H9 (cell line): Measurements from ENCODE around the gene SSR2. TPM values are rescaled to one million over a fixed set of nuclear protein-coding genes. Genes with fewer than 3 reads are reported as not detected.

Experiments used
- DNase-seq: peaks from one replicate; pipeline ENCODE4 v3.0.0-alpha.2; 2017
- H2AFZ ChIP-seq: one replicate; pipeline ENCODE4 v1.6.1; 2013; ENCODE audit warnings: mild to moderate bottlenecking, low read length, control low read depth, moderate library complexity
- H2AK5ac ChIP-seq: 2 replicates; pipeline ENCODE4 v1.6.1; 2013; ENCODE audit warnings: low read length, control low read depth, mixed read lengths; ENCODE audit not compliant: insufficient read length
- H2BK120ac ChIP-seq: one replicate; pipeline ENCODE4 v1.6.1; 2013; ENCODE audit warnings: low read depth, mild to moderate bottlenecking, low read length, control low read depth, inconsistent platforms; ENCODE audit not compliant: poor library complexity, severe bottlenecking
- H2BK12ac ChIP-seq: 2 replicates; pipeline ENCODE4 v1.6.1; 2013; ENCODE audit warnings: low read length, control low read depth, mixed read lengths, low read depth; ENCODE audit not compliant: insufficient read length
- H2BK15ac ChIP-seq: 2 replicates; pipeline ENCODE4 v1.6.1; 2013; ENCODE audit warnings: low read depth, low read length, control low read depth
- H2BK20ac ChIP-seq: one replicate; pipeline ENCODE4 v1.6.1; 2013; ENCODE audit warnings: low read depth, mild to moderate bottlenecking, low read length, control low read depth, inconsistent platforms; ENCODE audit not compliant: poor library complexity, severe bottlenecking
- H2BK5ac ChIP-seq: 2 replicates; pipeline ENCODE4 v1.6.1; 2013; ENCODE audit warnings: low read length, control low read depth, mixed read lengths; ENCODE audit not compliant: insufficient read length
- H3K14ac ChIP-seq: 2 replicates; pipeline ENCODE4 v1.6.1; 2013; ENCODE audit warnings: low read length, control low read depth; ENCODE audit not compliant: insufficient read depth
- H3K18ac ChIP-seq: 2 replicates; pipeline ENCODE4 v1.6.1; 2013; ENCODE audit warnings: low read depth, mild to moderate bottlenecking, mixed read lengths, low read length, control low read depth; ENCODE audit not compliant: insufficient read length
- H3K23ac ChIP-seq: 2 replicates; pipeline ENCODE4 v1.6.1; 2013; ENCODE audit warnings: low read length, control low read depth, mixed read lengths, low read depth; ENCODE audit not compliant: insufficient read length
- H3K23me2 ChIP-seq: 2 replicates; pipeline ENCODE4 v1.6.1; 2013; ENCODE audit warnings: low read depth, mild to moderate bottlenecking, mixed read lengths, low read length, control low read depth; ENCODE audit not compliant: insufficient read length, poor library complexity, severe bottlenecking
- H3K27ac ChIP-seq: 2 replicates; pipeline ENCODE4 v1.5.1; 2013; ENCODE audit warnings: low read length, control low read depth, mixed read lengths, low read depth; ENCODE audit not compliant: insufficient read length
- H3K27me3 ChIP-seq: 2 replicates; pipeline ENCODE4 v1.6.1; 2013; ENCODE audit warnings: low read length, control low read depth, inconsistent platforms; ENCODE audit not compliant: insufficient read depth
- H3K4ac ChIP-seq: 2 replicates; pipeline ENCODE4 v1.6.1; 2013; ENCODE audit warnings: low read depth, mild to moderate bottlenecking, control low read depth, inconsistent platforms, low read length, moderate library complexity
- H3K4me1 ChIP-seq: 2 replicates; pipeline ENCODE4 v1.6.1; 2013; ENCODE audit warnings: low read length, control low read depth, inconsistent platforms; ENCODE audit not compliant: insufficient read depth
- H3K4me2 ChIP-seq: 2 replicates; pipeline ENCODE4 v1.6.1; 2013; ENCODE audit warnings: low read length, control low read depth, mixed read lengths; ENCODE audit not compliant: insufficient read length, insufficient read depth
- H3K56ac ChIP-seq: 2 replicates; pipeline ENCODE4 v1.6.1; 2013; ENCODE audit warnings: low read depth, mild to moderate bottlenecking, mixed read lengths, low read length, control low read depth; ENCODE audit not compliant: insufficient read length
- H3K79me1 ChIP-seq: 2 replicates; pipeline ENCODE4 v1.6.1; 2013; ENCODE audit warnings: low read depth, mild to moderate bottlenecking, moderate library complexity, low read length, control low read depth, inconsistent platforms; ENCODE audit not compliant: insufficient read depth, poor library complexity, severe bottlenecking
- H3K79me2 ChIP-seq: 2 replicates; pipeline ENCODE4 v1.6.1; 2013; ENCODE audit warnings: low read length, control low read depth, inconsistent platforms; ENCODE audit not compliant: insufficient read depth
- H3K9ac ChIP-seq: 2 replicates; pipeline ENCODE4 v1.6.1; 2013; ENCODE audit warnings: low read length, control low read depth, mixed read lengths; ENCODE audit not compliant: insufficient read length; ENCODE audit errors: extremely low read depth
- H3K9me3 ChIP-seq: one replicate; pipeline ENCODE4 v1.6.1; 2013; ENCODE audit warnings: low read depth, low read length, inconsistent platforms; ENCODE audit not compliant: control insufficient read depth
- H3T11ph ChIP-seq: one replicate; pipeline ENCODE4 v1.6.1; 2013; ENCODE audit warnings: mild to moderate bottlenecking, low read length, control low read depth, inconsistent platforms
- H4K20me1 ChIP-seq: one replicate; pipeline ENCODE4 v1.6.1; 2013; ENCODE audit not compliant: control insufficient read depth, insufficient read length, insufficient read depth
- H4K5ac ChIP-seq: 2 replicates; pipeline ENCODE4 v1.6.1; 2013; ENCODE audit warnings: low read depth, mild to moderate bottlenecking, mixed read lengths, low read length, control low read depth; ENCODE audit not compliant: insufficient read length
- H4K8ac ChIP-seq: replicated peaks from 2 replicates; pipeline ENCODE4 v1.6.1; 2013; ENCODE audit warnings: low read length, control low read depth, mixed read lengths, low read depth; ENCODE audit not compliant: insufficient read length
- H4K91ac ChIP-seq: 2 replicates; pipeline ENCODE4 v1.6.1; 2013; ENCODE audit warnings: low read depth, mild to moderate bottlenecking, moderate library complexity, mixed read lengths, low read length, control low read depth; ENCODE audit not compliant: insufficient read length
- H3K27ac Mint-ChIP-seq, 3 experiments: 2 replicates in 2 of 3; 3 replicates in 1 of 3; pipeline ENCODE4 v1.8.0; 2020 to 2021; ENCODE audit warnings: mixed read lengths in 3 of 3, mild to moderate bottlenecking in 1 of 3, moderate library complexity in 1 of 3
- H3K27me3 Mint-ChIP-seq: 2 replicates; pipeline ENCODE4 v1.8.0; 2021; ENCODE audit warnings: low read depth, mild to moderate bottlenecking, moderate library complexity, mixed read lengths
- H3K36me3 Mint-ChIP-seq, 3 experiments: 2 replicates in 2 of 3; 3 replicates in 1 of 3; pipeline ENCODE4 v1.8.0; 2020 to 2021; ENCODE audit warnings: low read depth in 3 of 3, mixed read lengths in 3 of 3; ENCODE audit not compliant: insufficient read depth in 1 of 3
- H3K4me1 Mint-ChIP-seq, 2 experiments: 2 replicates each; pipeline ENCODE4 v1.8.0; 2020; ENCODE audit warnings: mixed read lengths in 2 of 2
- H3K4me3 Mint-ChIP-seq, 2 experiments: 2 replicates in 1 of 2; 3 replicates in 1 of 2; pipeline ENCODE4 v1.8.0; 2020 to 2021; ENCODE audit warnings: mild to moderate bottlenecking in 2 of 2, mixed read lengths in 2 of 2, moderate library complexity in 1 of 2
- H3K9me3 Mint-ChIP-seq, 2 experiments: 2 replicates in 1 of 2; 3 replicates in 1 of 2; pipeline ENCODE4 v1.8.0; 2020; ENCODE audit warnings: mild to moderate bottlenecking in 2 of 2, mixed read lengths in 2 of 2, moderate library complexity in 1 of 2
- WGBS: extraction: QIAGEN DNeasy Blood & Tissue Kit; methylation state at CpG from one replicate; pipeline ENCODE4 v1.1.7; 2013; ENCODE audit warnings: missing lambda C conversion rate, low lambda C conversion rate, mixed read lengths; ENCODE audit not compliant: insufficient read length; ENCODE audit errors: extremely low coverage; 5-methylcytosine and 5-hydroxymethylcytosine counted together
- total RNA-seq: library from RNA; stranded (reverse); gene quantifications from 2 replicates; pipeline ENCODE4 v1.2.1, GENCODE V29; 2021
- TF ChIP-seq, protein P1 (sequence below): fragments of 200-600 bp; sonication (generic); conservative IDR thresholded peaks from 3 replicates; pipeline ENCODE4 v1.8.0; 2021; ENCODE audit warnings: antibody characterized with exemption, mild to moderate bottlenecking

The SSR2 gene
- total RNA-seq, 1 experiment from 2014 or later: 170 TPM

DNA sequence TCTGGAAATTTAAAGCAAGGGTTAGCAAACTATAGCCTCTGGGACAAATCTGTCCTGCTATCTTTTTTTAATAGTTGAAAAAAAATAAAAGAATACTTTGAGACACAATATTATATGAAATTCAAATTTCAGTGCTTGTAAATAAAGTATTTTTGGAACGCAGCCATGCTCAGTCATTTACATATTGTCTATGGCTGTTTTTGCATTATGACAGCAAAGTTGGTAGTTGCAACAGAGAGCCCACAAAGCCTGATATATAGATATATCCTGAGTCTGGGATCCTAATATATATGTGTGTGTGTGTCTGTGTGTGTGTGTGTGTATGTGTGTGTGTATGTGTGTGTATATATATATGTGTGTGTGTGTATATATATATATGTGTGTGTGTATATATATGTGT lies 20.8 kb downstream of the SSR2 start:
- H3K27ac Mint-ChIP-seq: no peak overlapping the region
- no CpG with 5 or more reads among the region's 1 CpG for WGBS

More for the DNA sequence above, 20.8 kb downstream of the SSR2 start:
- Histone ChIP-seq H3K79me1 (no peaks in the 10 kb centered on the region), H3K4ac (no peak overlapping the region), H2BK20ac (no peak overlapping the region), H3K4me1 (no peaks in the 10 kb centered on the region), H3K9me3 (no peaks in the 10 kb centered on the region), H3K27me3 (no peaks in the 10 kb centered on the region), H3K23ac (no peak overlapping the region), H3K4me2 (no peak overlapping the region), H2BK5ac (no peak overlapping the region), H3K56ac (no peak overlapping the region), H4K8ac (no peak overlapping the region), H3T11ph (no peak overlapping the region), H3K27ac (no peak overlapping the region), H2BK12ac (no peak overlapping the region), H3K23me2 (no peaks in the 10 kb centered on the region), H4K20me1 (no peaks in the 10 kb centered on the region), H2BK120ac (no peak overlapping the region), H2AFZ (no peak overlapping the region), H3K18ac (no peak overlapping the region), H2BK15ac (no peak overlapping the region), H3K14ac (no peak overlapping the region), H3K9ac (no peak overlapping the region), H3K79me2 (no peaks in the 10 kb centered on the region), H4K5ac (no peak overlapping the region), H2AK5ac (no peak overlapping the region), H4K91ac (no peak overlapping the region)
- TF ChIP-seq, protein P1, sequence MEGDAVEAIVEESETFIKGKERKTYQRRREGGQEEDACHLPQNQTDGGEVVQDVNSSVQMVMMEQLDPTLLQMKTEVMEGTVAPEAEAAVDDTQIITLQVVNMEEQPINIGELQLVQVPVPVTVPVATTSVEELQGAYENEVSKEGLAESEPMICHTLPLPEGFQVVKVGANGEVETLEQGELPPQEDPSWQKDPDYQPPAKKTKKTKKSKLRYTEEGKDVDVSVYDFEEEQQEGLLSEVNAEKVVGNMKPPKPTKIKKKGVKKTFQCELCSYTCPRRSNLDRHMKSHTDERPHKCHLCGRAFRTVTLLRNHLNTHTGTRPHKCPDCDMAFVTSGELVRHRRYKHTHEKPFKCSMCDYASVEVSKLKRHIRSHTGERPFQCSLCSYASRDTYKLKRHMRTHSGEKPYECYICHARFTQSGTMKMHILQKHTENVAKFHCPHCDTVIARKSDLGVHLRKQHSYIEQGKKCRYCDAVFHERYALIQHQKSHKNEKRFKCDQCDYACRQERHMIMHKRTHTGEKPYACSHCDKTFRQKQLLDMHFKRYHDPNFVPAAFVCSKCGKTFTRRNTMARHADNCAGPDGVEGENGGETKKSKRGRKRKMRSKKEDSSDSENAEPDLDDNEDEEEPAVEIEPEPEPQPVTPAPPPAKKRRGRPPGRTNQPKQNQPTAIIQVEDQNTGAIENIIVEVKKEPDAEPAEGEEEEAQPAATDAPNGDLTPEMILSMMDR: no peak
- Mint-ChIP-seq H3K4me1 (peaks cover 6 to 12% of the 10 kb centered on the region in 2 experiments), H3K9me3 (no peaks in the 10 kb centered on the region), H3K4me3 (no peak overlapping the region), H3K36me3 (no peaks in the 10 kb centered on the region), H3K27me3 (peaks cover 2% of the 10 kb centered on the region; the same call in 1 of the 2 replicates)
- no peak for DNase-seq
